ENCODE measurements around the gene CTIF. TPM values are rescaled to one million over a fixed set of nuclear protein-coding genes. Genes with fewer than 3 reads are reported as not detected.

Gene CTIF
- total and polyA plus RNA-seq, 11 donors, result 21.2 to 93.0 (median 68.0) TPM

DNA sequence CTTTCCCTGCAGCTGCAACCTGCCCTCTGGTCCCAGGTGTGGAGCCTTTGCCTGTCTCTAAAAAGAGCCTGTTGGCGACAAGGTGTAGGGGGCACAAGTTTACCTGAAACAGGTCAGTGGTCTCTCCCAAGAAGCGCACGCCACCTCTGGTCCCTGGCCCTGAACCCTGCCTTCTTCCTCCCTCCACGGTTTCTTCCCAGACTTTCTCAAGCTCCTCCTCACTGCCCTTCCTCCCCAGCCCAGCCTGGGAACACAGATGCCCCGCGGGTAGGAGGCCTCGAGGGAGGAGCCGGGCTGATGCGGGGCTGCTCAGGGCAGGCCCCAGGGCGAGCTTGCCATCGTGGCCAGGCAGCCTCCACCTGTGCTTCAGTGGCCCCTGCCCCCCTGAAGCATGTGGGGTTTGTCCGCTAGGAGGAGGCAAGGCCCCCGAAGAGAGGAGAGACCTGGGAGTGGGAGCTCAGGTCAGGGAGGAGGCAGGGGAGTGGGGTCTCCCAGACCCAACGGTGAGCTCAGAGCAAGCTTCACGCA lies 322.4 kb downstream of the CTIF start:
- DNase-seq, result peak in 2 of 5 donors; percentile 14 to 15
- Histone ChIP-seq H3K4me1 (peaks cover 0 to 27% (median 3%) of the 10 kb centered on the region in 12 donors), H3K27me3 (no peaks in the 10 kb centered on the region), H3K36me3 (peaks cover 0 to 17% (median 4%) of the 10 kb centered on the region in 9 donors), H3K9me3 (peaks cover 0 to 10% (median 0%) of the 10 kb centered on the region in 12 donors), H3K27ac (no peak overlapping the region), H3K4me3 (no peak overlapping the region)
- intact Hi-C loops (cut with DNase I), result no loop called here
- ATAC-seq, result no peak
- TF ChIP-seq, protein P1, sequence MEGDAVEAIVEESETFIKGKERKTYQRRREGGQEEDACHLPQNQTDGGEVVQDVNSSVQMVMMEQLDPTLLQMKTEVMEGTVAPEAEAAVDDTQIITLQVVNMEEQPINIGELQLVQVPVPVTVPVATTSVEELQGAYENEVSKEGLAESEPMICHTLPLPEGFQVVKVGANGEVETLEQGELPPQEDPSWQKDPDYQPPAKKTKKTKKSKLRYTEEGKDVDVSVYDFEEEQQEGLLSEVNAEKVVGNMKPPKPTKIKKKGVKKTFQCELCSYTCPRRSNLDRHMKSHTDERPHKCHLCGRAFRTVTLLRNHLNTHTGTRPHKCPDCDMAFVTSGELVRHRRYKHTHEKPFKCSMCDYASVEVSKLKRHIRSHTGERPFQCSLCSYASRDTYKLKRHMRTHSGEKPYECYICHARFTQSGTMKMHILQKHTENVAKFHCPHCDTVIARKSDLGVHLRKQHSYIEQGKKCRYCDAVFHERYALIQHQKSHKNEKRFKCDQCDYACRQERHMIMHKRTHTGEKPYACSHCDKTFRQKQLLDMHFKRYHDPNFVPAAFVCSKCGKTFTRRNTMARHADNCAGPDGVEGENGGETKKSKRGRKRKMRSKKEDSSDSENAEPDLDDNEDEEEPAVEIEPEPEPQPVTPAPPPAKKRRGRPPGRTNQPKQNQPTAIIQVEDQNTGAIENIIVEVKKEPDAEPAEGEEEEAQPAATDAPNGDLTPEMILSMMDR (IDR thresholded peaks at IDR 0.05), result no peak
- no peak for TF ChIP-seq POLR2A (IDR thresholded peaks at IDR 0.05)
- 82 to 89% (median 83%) methylated on average over 14 to 15 of the region's 15 CpGs for WGBS, 4 donors

DNA sequence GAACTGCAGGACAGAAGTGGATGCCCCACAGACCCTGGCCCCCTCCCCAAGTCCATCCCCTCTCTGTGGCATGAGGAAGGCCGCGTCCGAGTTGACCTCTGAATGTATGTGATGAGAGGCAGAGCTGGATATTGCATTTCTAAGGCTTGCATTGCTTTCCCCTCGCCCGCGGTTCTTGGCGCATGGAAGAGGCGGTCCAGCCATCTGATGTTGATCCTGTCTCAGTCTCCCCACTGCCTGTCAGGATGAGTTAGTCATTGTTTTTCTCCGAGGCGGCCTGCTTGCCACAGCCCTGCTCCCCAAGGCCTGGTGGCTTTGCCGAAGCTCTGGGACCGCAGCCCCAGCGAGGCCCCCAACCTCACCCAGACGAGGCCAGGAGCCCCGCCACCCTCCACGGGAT lies 323.3 kb downstream of the CTIF start:
- peak overlapping the region in 2 of 12 donors; percentile 27 to 29 for H3K27ac ChIP-seq
- intact Hi-C loops (cut with DNase I), result no loop called here
- H3K27me3 ChIP-seq, result no peaks in the 10 kb centered on the region
- DNase-seq (peak in 1 of 5 donors; percentile 16), ATAC-seq (no peak)
- no peak for TF ChIP-seq POLR2A (IDR thresholded peaks at IDR 0.05)
- TF ChIP-seq, protein P1 (IDR thresholded peaks at IDR 0.05), result no peak
- peaks cover 0 to 17% (median 4%) of the 10 kb centered on the region in 9 donors for H3K36me3 ChIP-seq
- 93 to 97% (median 94%) methylated on average over 16 of the region's 16 CpGs for WGBS, 4 donors
- no peak overlapping the region for H3K4me3 ChIP-seq
- H3K9me3 ChIP-seq, result peaks cover 0 to 12% (median 0%) of the 10 kb centered on the region in 12 donors
- H3K4me1 ChIP-seq, result peaks cover 0 to 32% (median 0%) of the 10 kb centered on the region in 12 donors

DNA sequence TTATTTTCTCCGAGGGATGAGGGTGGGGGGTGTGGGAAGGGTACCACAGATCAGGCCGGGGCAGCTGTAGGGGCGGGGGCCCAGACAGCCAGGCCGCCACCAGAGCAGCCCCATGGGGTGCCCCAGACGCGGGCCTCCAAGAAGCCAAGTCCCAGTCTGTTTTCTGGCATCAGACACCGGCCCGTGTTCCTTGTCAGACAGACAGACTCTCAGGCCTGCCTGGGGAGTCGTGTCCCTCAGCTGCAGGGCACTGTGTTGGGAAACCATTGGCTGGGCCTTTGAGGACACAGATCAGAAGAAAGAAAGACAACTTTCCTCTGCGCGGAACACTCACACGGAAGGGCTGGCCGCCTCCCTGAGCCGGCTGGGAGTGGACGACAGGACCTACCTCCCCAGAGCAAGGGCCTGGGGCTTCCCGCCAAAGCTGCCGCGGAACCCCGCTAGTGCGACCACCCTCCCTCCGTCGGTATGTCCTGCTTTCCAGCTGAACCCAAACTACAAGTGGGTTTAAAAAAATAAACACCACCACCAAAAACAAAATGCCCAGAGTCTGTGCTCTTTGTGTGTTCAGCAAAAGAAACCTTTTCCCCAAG lies 323.9 kb downstream of the CTIF start:
- Histone ChIP-seq H3K4me1 (peaks cover 0 to 32% (median under 1%) of the 10 kb centered on the region in 12 donors), H3K4me3 (no peak overlapping the region), H3K27ac (peak overlapping the region in 3 of 12 donors; percentile 3 to 29 (median 27)), H3K9me3 (peaks cover 0 to 12% (median 0%) of the 10 kb centered on the region in 12 donors), H3K27me3 (no peaks in the 10 kb centered on the region), H3K36me3 (peaks cover 0 to 12% (median 3%) of the 10 kb centered on the region in 9 donors)
- no peak for TF ChIP-seq POLR2A (IDR thresholded peaks at IDR 0.05)
- TF ChIP-seq, protein P1 (IDR thresholded peaks at IDR 0.05), result no peak
- ATAC-seq, result peak in 2 of 4 donors; percentile 23 to 27
- peak in 1 of 5 donors; percentile 43 for DNase-seq
- intact Hi-C loops (cut with DNase I), result no loop called here
- WGBS, 4 donors, result 81 to 96% (median 87%) methylated on average over 19 to 22 of the region's 22 CpGs

DNA sequence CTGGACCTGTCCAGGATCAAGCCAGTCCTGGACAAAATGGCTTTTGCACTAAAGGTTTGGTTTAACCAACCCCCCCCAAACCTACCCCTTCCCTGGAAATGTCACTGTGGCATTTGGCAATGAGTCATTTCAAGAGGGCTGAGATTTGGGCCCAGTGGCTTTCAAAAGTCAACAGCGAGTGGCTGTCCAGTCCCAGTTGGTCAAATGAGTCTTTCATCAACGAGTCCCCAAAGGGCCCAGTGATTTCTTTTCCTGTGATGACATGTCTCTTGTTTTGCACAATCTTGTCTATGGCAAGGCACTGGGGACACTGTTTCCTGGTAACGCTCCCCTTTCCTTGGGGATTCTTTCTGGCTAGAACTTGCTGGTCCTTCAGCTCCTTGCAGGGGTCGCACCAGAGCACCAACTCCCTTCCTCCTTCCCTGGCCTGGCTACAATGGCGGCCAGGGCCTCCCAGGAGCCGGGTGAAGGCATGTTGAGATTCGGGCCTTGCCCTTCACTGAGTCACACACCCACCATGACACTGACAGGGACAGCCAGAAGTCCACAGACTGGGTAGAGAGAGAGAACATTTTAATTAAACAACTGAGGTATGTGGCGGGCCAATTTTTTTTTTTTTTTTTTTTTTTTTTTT lies 324.7 kb downstream of the CTIF start:
- TF ChIP-seq, protein P1 (IDR thresholded peaks at IDR 0.05), result no peak
- no peak for TF ChIP-seq POLR2A (IDR thresholded peaks at IDR 0.05)
- intact Hi-C loops (cut with DNase I), result no loop called here
- DNase-seq, result peak in 1 of 5 donors; percentile 28
- Histone ChIP-seq H3K9me3 (peaks cover 0 to 12% (median 0%) of the 10 kb centered on the region in 12 donors), H3K4me1 (peaks cover 0 to 31% (median 3%) of the 10 kb centered on the region in 12 donors), H3K27ac (no peak overlapping the region), H3K4me3 (no peak overlapping the region), H3K27me3 (no peaks in the 10 kb centered on the region), H3K36me3 (peaks cover 0 to 12% (median 0%) of the 10 kb centered on the region in 9 donors)
- WGBS, 4 donors, result 83 to 93% (median 91%) methylated on average over 8 of the region's 8 CpGs
- ATAC-seq, result no peak

Data from heart left ventricle (tissue), 16 donors.